Neural cell (in vitro differentiated cells): Measurements from ENCODE around the gene RMC1. TPM values are rescaled to one million over a fixed set of nuclear protein-coding genes. Genes with fewer than 3 reads are reported as not detected.

Experiments used
- H2AFZ ChIP-seq: fragments of 200-600, 300-800 bp; sonication (generic), shearing (Covaris generic); 2 replicates; pipeline ENCODE4 v1.6.0; 2014; ENCODE audit warnings: low read depth, mild to moderate bottlenecking, antibody characterized with exemption, low read length, moderate library complexity
- H3F3A ChIP-seq: fragments of 200-600 bp; shearing (Covaris generic); 2 replicates; pipeline ENCODE4 v1.6.1; 2016; ENCODE audit warnings: mild to moderate bottlenecking, moderate library complexity, mixed read lengths, antibody characterized with exemption, low read length; ENCODE audit not compliant: insufficient read depth, poor library complexity, severe bottlenecking
- H3K27ac ChIP-seq: fragments of 200-600, 300-800 bp; sonication (generic), shearing (Covaris generic); 2 replicates; pipeline ENCODE4 v1.5.1; 2014; ENCODE audit warnings: mild to moderate bottlenecking, low read length, moderate library complexity
- H3K27me3 ChIP-seq: fragments of 300-800, 200-600 bp; sonication (generic), shearing (Covaris generic); 2 replicates; pipeline ENCODE4 v1.6.0; 2014; ENCODE audit warnings: mild to moderate bottlenecking, low read depth, low read length, moderate library complexity; ENCODE audit not compliant: insufficient read depth
- H3K36me3 ChIP-seq: fragments of 300-800, 200-600 bp; sonication (generic), shearing (Covaris generic); 2 replicates; pipeline ENCODE4 v1.5.1; 2014; ENCODE audit warnings: mild to moderate bottlenecking, antibody characterized with exemption, low read length, moderate library complexity; ENCODE audit not compliant: insufficient read depth
- H3K4me2 ChIP-seq: fragments of 300-800, 200-600 bp; sonication (generic), shearing (Covaris generic); 2 replicates; pipeline ENCODE4 v1.6.0; 2014; ENCODE audit warnings: mild to moderate bottlenecking, low read length
- H3K4me3 ChIP-seq: fragments of 300-800, 200-600 bp; sonication (generic), shearing (Covaris generic); 2 replicates; pipeline ENCODE4 v1.5.1; 2014; ENCODE audit warnings: mild to moderate bottlenecking, low read length, moderate library complexity
- H3K79me2 ChIP-seq: fragments of 200-600 bp; shearing (Covaris generic); replicated peaks from 2 replicates; pipeline ENCODE4 v1.6.0; 2014; ENCODE audit warnings: mild to moderate bottlenecking, low read length, moderate library complexity; ENCODE audit not compliant: insufficient read depth
- H3K9ac ChIP-seq: fragments of 300-800, 200-600 bp; sonication (generic), shearing (Covaris generic); 2 replicates; pipeline ENCODE4 v1.6.1; 2016; ENCODE audit warnings: mild to moderate bottlenecking, low read length, mixed read lengths
- H3K9me2 ChIP-seq: fragments of 200-600 bp; shearing (Covaris generic); 2 replicates; pipeline ENCODE4 v1.6.1; 2016; ENCODE audit warnings: mild to moderate bottlenecking, low read length, mixed read lengths; ENCODE audit not compliant: insufficient read depth
- H3K9me3 ChIP-seq: fragments of 200-600, 300-800 bp; sonication (generic), shearing (Covaris generic); 2 replicates; pipeline ENCODE4 v1.6.1; 2016; ENCODE audit warnings: mild to moderate bottlenecking, mixed run types, low read length, moderate library complexity, mixed read lengths
- H4K20me1 ChIP-seq: fragments of 200-600 bp; shearing (Covaris generic); 2 replicates; pipeline ENCODE4 v1.6.1; 2016; ENCODE audit warnings: mild to moderate bottlenecking, mixed run types; ENCODE audit not compliant: insufficient read depth
- EP300 ChIP-seq: fragments of 450-650 bp; conservative IDR thresholded peaks from 2 replicates; pipeline ENCODE4 v1.6.1; 2014; ENCODE audit warnings: antibody characterized with exemption, mild to moderate bottlenecking, moderate library complexity; ENCODE audit not compliant: poor library complexity, severe bottlenecking
- EZH2 ChIP-seq: fragments of 200-600, 300-800 bp; shearing (Covaris generic), sonication (generic); IDR thresholded peaks from 2 replicates; pipeline ENCODE4 v1.6.1; 2014; ENCODE audit warnings: antibody characterized with exemption, low read length, borderline replicate concordance, mild to moderate bottlenecking; ENCODE audit not compliant: insufficient read depth, poor library complexity, severe bottlenecking
- MXI1 ChIP-seq: fragments of 450-650 bp; conservative IDR thresholded peaks from 2 replicates; pipeline ENCODE4 v1.6.1; 2014; ENCODE audit warnings: antibody characterized with exemption, mild to moderate bottlenecking; ENCODE audit not compliant: poor library complexity, severe bottlenecking
- POLR2AphosphoS5 ChIP-seq: IDR thresholded peaks from 2 replicates; pipeline ENCODE4 v1.6.1; 2012
- RAD21 ChIP-seq: fragments of 450-650 bp; conservative IDR thresholded peaks from 2 replicates; pipeline ENCODE4 v1.6.1; 2014; ENCODE audit warnings: antibody characterized with exemption, mild to moderate bottlenecking, moderate library complexity
- SMC3 ChIP-seq: fragments of 450-650 bp; conservative IDR thresholded peaks from 2 replicates; pipeline ENCODE4 v1.6.1; 2014; ENCODE audit warnings: antibody characterized with exemption, mild to moderate bottlenecking, moderate library complexity; ENCODE audit not compliant: poor library complexity
- TAF1 ChIP-seq: IDR thresholded peaks from 2 replicates; pipeline ENCODE4 v1.6.1; 2012; ENCODE audit warnings: low read depth
- polyA plus RNA-seq: library from polyadenylated mRNA; depleted of rRNA; stranded (reverse); fragments of >200 nt; gene quantifications from 2 replicates; pipeline ENCODE4 v1.2.3, GENCODE V29; 2014
- TF ChIP-seq, protein P1 (sequence below): IDR thresholded peaks from 2 replicates; pipeline ENCODE4 v1.6.1; 2012; ENCODE audit warnings: borderline replicate concordance
- TF ChIP-seq, protein P2 (sequence below): fragments of 450-650 bp; IDR thresholded peaks from 2 replicates; pipeline ENCODE4 v1.5.1; 2014; ENCODE audit warnings: antibody characterized with exemption, mild to moderate bottlenecking, moderate library complexity; ENCODE audit not compliant: poor library complexity, severe bottlenecking

Gene RMC1
- polyA plus RNA-seq, 1 donor from 2014 or later: 42.2 TPM

DNA sequence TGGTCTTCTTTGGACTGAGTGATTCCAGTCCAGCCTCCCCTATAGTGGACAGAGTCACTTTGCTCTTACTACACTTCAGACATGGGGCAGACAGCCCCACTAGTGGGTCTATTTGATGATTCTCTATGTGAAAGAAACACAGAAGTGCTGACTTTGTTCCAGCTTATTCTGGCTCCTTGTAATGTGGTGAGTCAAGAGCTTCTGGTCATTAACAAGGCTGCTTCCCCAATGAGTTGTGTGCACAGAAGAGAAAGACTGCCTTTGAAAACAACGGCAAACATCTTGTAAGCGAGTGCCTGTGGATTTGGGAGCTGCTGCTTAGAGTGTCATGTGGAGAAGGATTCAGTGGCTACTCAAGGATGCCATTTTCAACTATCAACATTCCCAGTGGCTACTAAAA is 39.1 kb downstream of the RMC1 start:
- Histone ChIP-seq H3K27me3 (no peaks in the 10 kb centered on the region), H3K27ac (no peak overlapping the region), H3K9ac (no peak overlapping the region), H2AFZ (no peak overlapping the region), H3K4me3 (no peak overlapping the region), H3K79me2 (no peaks in the 10 kb centered on the region), H3K4me2 (no peak overlapping the region), H3K9me3 (no peaks in the 10 kb centered on the region), H3F3A (no peaks in the 10 kb centered on the region), H3K9me2 (no peaks in the 10 kb centered on the region), H4K20me1 (no peaks in the 10 kb centered on the region), H3K36me3 (peaks cover 8% of the 10 kb centered on the region)
- no peak for TF ChIP-seq SMC3
- TF ChIP-seq POLR2AphosphoS5: no peak
- no peak for TF ChIP-seq MXI1
- TF ChIP-seq EP300: no peak
- TF ChIP-seq EZH2: no peak
- TF ChIP-seq, protein P1, sequence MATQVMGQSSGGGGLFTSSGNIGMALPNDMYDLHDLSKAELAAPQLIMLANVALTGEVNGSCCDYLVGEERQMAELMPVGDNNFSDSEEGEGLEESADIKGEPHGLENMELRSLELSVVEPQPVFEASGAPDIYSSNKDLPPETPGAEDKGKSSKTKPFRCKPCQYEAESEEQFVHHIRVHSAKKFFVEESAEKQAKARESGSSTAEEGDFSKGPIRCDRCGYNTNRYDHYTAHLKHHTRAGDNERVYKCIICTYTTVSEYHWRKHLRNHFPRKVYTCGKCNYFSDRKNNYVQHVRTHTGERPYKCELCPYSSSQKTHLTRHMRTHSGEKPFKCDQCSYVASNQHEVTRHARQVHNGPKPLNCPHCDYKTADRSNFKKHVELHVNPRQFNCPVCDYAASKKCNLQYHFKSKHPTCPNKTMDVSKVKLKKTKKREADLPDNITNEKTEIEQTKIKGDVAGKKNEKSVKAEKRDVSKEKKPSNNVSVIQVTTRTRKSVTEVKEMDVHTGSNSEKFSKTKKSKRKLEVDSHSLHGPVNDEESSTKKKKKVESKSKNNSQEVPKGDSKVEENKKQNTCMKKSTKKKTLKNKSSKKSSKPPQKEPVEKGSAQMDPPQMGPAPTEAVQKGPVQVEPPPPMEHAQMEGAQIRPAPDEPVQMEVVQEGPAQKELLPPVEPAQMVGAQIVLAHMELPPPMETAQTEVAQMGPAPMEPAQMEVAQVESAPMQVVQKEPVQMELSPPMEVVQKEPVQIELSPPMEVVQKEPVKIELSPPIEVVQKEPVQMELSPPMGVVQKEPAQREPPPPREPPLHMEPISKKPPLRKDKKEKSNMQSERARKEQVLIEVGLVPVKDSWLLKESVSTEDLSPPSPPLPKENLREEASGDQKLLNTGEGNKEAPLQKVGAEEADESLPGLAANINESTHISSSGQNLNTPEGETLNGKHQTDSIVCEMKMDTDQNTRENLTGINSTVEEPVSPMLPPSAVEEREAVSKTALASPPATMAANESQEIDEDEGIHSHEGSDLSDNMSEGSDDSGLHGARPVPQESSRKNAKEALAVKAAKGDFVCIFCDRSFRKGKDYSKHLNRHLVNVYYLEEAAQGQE: no peak
- TF ChIP-seq TAF1: no peak
- TF ChIP-seq RAD21: no peak
- TF ChIP-seq, protein P2, sequence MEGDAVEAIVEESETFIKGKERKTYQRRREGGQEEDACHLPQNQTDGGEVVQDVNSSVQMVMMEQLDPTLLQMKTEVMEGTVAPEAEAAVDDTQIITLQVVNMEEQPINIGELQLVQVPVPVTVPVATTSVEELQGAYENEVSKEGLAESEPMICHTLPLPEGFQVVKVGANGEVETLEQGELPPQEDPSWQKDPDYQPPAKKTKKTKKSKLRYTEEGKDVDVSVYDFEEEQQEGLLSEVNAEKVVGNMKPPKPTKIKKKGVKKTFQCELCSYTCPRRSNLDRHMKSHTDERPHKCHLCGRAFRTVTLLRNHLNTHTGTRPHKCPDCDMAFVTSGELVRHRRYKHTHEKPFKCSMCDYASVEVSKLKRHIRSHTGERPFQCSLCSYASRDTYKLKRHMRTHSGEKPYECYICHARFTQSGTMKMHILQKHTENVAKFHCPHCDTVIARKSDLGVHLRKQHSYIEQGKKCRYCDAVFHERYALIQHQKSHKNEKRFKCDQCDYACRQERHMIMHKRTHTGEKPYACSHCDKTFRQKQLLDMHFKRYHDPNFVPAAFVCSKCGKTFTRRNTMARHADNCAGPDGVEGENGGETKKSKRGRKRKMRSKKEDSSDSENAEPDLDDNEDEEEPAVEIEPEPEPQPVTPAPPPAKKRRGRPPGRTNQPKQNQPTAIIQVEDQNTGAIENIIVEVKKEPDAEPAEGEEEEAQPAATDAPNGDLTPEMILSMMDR: no peak

DNA sequence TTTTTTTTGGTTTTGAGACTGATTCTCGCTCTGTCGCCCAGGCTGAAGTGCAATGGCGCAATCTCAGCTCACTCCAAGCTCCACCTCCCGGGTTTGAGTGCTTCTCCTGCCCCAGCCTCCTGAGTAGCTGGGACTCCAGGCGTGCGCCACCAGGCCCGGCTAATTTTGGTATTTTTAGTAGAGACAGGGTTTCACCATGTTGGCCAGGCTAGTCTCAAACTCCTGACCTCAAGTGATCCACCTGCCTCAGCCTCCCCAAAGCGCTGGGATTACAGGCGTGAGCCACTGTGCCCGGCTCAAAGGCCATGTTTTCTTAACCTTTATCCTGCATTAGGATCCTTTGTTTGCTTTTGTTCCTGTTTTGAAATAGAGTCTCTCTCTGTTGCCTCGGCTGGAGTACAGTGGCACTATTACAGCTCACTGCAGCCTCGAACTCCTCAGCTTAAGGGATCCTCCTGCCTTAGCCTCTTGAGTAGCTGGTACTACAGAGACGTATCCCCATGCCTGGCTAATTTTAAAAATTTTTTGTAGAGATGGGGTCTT is 42.0 kb downstream of the RMC1 start:
- Histone ChIP-seq H3K27ac (no peak overlapping the region), H3K4me3 (no peak overlapping the region), H3K9ac (no peak overlapping the region), H3K27me3 (no peaks in the 10 kb centered on the region), H3K79me2 (no peaks in the 10 kb centered on the region), H3K4me2 (no peak overlapping the region), H2AFZ (no peak overlapping the region), H3K9me3 (no peaks in the 10 kb centered on the region), H3K36me3 (no peaks in the 10 kb centered on the region), H3K9me2 (no peaks in the 10 kb centered on the region), H3F3A (no peaks in the 10 kb centered on the region), H4K20me1 (no peaks in the 10 kb centered on the region)
- TF ChIP-seq POLR2AphosphoS5: no peak
- TF ChIP-seq, protein P1: no peak
- TF ChIP-seq, protein P2: no peak
